NCI-H460 (cell line): ENCODE data around the gene ELP4. TPM values are rescaled to one million over a fixed set of nuclear protein-coding genes. Genes with fewer than 3 reads are reported as not detected.

Experiments used
- DNase-seq: peaks from one replicate; pipeline ENCODE4 v3.0.0-alpha.2; 2016; ENCODE audit warnings: low read depth; ENCODE audit errors: extremely low read depth
- total RNA-seq: library from RNA; depleted of rRNA; stranded (reverse); fragments of >200 nt; shearing (Covaris generic); gene quantifications from 2 replicates; pipeline ENCODE4 v1.2.3, GENCODE V29; 2014

ELP4 gene
- total RNA-seq, 1 experiment from 2014 or later: 18.5 TPM

- DNase-seq: no peak
These were observed 299.4 kb downstream of the ELP4 start for GRCh38 chr11:31808721-31809540.

DNA sequence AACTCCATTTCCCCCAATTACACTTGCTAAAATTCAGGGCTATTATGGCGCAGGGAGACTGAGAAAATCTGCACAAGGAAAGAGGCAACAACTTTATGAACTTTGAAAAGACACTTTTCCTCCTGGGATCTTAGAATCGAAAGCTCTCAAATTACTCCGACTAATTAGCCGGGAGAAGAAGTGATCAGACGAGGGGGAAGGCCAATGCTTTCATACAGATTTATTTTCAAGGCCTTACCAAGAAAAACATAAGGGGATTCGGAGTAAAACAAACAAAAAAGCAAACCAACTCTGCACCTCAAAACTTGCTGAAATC is 299.9 kb downstream of the ELP4 start:
- DNase-seq: no peak

- no peak for DNase-seq
These were observed 300.6 kb downstream of the ELP4 start for GRCh38 chr11:31809857-31810778.

DNA sequence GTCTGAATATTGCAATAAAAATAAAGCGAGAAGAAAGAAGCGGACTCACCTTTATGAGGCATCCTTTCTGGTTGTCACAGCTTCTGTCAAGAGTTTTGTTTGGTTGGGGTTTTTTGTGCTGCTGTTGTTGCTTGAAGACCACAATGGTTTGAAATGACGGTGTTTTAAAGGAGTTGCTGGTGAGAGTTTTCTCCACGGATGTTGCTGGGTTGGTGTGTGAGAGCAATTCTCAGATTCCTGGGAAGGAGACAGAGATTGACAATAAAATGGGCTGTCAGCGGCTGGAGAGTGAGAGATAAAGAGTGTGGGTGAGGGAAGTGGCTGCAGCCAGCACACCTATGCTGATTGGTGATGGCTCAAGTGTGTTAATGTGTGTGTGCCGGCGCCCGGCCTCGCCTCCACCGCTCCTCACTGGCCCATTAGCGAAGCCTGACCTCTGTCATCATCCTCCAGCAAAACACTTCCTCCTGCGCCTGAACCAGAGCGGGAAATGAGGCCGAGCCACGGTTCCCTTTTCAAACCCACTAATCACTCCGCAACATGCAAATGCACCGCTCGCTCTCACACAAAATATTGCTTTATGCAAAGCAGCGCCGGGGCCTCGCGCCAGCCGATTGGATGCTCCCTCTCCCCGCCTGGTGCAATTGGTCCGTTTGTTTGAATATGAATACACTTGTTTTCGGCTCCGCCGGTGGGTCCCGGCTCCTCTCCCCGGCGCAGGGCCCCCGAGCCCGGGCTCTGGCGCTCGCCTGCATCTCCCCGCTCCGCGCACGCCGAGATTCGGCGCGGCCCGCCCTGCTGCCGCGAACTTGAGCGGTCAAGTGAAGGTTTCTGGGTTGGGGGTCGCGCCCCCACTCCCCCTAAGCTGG is 301.4 kb downstream of the ELP4 start, which contains the start of gene PAX6:
TSS of gene PAX6 (minus strand) at position 544 of the 869 bp plus-strand sequence. CDS start 4,911 bp downstream, outside the sequence.
- peak; percentile 93 for DNase-seq

- no peak for DNase-seq
These were observed 303.1 kb downstream of the ELP4 start for GRCh38 chr11:31812383-31813381.

GRCh38 chr11:31813391-31814175 is 304.0 kb downstream of the ELP4 start:
- DNase-seq: no peak

- DNase-seq: no peak
These were observed 304.8 kb downstream of the ELP4 start for GRCh38 chr11:31814176-31814868.

- DNase-seq: no peak
These were observed 306.3 kb downstream of the ELP4 start for GRCh38 chr11:31815711-31816467.

DNA sequence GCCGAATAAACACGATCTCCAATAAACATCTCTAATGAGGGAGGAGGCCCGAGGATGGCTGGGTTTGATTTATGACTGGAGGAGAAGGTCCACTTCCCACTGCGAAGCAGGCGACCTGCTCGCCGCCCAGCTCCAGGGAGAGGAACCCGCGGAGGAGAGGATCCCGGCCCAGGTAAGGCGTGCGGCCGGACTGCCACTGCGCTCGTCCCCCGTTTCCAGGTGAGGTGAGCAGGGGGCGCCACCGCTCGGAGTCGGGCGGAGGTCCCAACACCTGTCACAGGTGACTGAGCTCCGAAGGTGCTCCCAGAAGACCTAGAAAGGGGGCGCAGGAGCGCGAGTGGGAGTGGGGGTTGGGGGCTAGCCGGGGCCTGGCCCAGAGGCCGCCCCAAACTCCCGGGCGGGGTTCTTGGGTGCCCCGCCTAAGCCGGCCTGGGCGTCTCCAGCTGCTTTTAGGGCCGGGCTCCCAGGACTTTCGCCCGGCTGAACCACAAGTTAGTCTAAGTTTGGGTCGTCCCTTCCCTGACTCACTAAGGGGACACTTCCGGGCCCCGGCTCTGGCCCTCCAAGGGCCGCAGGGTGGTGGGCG is 307.0 kb downstream of the ELP4 start:
- no peak for DNase-seq

- DNase-seq: no peak
These were observed 307.6 kb downstream of the ELP4 start for GRCh38 chr11:31817054-31817620.

GRCh38 chr11:31817621-31818424 is 308.3 kb downstream of the ELP4 start:
- no peak for DNase-seq

DNA sequence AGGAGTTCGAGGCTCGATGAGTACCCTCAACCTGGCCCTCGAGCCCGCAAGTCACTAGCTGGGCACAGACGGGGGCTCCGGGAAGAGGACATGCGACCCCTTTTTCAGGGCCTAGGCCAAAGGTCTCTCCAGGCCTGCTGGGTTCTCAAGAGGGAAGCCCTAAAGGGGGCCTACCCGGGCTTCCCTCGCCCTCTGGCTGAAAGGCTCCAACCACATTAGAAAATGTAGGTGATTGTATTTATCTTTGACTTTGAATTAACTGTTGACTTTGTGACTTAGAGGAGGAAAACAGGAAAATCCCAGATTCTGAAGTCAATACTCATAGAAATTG is 308.8 kb downstream of the ELP4 start:
- no peak for DNase-seq

DNA sequence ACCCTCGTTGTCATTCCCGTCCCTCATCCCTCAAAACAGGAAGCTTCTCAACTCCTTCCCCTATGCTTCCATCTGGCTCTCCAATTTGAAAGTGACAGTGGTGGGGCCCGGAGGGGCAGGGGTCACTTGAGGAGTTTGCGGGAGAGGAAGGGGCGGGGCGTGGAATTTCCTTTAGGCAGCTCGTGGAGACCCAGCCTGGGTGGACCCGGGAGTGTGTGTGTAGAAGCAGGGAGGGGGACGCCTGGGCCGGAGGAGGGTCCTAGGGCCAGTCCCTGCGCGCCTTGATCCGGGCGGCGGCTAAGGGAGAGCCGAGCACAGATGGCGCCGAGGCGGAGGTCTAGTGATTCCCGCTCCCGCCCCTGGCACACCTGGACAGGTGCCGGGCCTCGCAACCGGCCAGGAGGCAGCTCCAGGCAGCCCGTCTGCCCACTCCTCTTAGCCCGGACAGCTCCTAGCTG is 309.3 kb downstream of the ELP4 start:
- DNase-seq: no peak

DNA sequence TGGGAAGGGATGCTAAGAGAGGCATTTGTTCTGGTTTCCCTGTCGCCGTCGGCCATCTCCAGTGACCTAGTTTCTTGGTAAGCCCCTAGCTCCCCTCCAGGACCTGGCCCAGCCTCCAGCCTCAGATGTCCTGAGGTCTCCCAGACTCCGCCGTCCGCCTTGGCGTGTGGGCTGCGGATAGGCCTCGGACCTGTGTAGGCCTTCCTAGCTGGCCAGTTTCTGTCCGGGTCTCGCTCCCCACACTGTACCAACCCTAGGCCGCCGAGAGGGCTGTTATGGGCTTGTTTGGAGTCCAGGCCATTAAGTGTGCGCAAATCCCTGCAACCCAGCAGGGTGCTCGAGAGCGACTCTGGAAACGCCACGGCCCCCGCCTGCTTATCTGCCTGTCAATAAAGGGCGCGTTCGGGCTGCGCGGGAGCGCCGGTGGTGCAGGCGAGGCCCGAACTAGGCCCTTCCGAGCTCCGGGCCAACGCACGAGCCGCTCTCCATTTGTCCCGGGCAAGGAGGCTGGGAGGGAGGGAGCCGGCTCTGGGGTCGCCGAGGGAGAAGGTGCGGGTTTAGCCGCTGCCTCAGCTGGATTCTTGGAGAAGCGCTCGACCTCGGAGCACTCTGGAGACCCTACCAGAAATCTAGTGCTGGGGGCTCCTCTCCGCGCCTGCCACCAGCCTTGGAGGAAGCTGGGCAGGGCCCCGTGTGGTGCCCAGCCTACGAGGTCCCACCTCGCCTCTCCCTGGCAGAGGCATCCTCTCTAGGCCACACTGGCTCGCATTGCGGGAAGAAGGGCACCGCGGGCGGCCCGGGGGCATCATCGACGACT is 310.3 kb downstream of the ELP4 start:
- no peak for DNase-seq

DNA sequence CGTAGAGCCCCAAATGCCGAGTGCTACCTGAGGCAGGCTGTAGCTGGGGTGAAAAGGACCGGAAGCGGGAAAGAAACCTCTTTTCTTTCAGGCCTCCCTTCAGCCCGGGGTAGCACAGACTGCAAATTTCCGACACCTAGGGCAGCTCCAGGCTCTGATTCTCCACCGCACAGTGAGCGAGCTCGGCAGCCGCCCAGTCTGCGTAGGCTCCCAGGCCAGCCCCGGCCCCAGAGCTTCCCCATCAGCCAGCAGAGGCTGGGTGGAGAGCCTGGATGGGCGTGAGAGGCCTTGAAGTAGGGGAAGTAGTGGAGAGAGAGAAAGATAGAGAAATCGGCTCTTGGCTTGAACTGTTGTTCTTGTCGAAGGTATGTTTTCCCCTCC is 310.9 kb downstream of the ELP4 start:
- DNase-seq: no peak
